Osteoblast (primary cell): ENCODE data around the gene OR8D2. TPM values are rescaled to one million over a fixed set of nuclear protein-coding genes. Genes with fewer than 3 reads are reported as not detected.

Source experiments
- DNase-seq: peaks from one replicate; pipeline ENCODE4 v3.0.0; 2011; ENCODE audit warnings: low spot score, mixed read lengths; ENCODE audit not compliant: insufficient read length; ENCODE audit errors: missing footprints
- H2AFZ ChIP-seq: 2 replicates; pipeline ENCODE4 v1.6.0; 2011; ENCODE audit warnings: mild to moderate bottlenecking, low read length
- H3K27ac ChIP-seq: 2 replicates; pipeline ENCODE4 v1.5.1; 2011; ENCODE audit warnings: mild to moderate bottlenecking, low read depth, low read length, moderate library complexity
- H3K27me3 ChIP-seq: 2 replicates; pipeline ENCODE4 v1.6.0; 2012; ENCODE audit warnings: mild to moderate bottlenecking, control low read depth, inconsistent platforms, low read length, moderate library complexity; ENCODE audit not compliant: insufficient read depth
- H3K36me3 ChIP-seq: 2 replicates; pipeline ENCODE4 v1.5.1; 2011; ENCODE audit warnings: mild to moderate bottlenecking, low read length, control low read depth, moderate library complexity; ENCODE audit not compliant: insufficient read depth
- H3K4me1 ChIP-seq: 2 replicates; pipeline ENCODE4 v1.5.1; 2011; ENCODE audit warnings: mild to moderate bottlenecking, low read length, control low read depth, moderate library complexity; ENCODE audit not compliant: insufficient read depth
- H3K4me2 ChIP-seq: 2 replicates; pipeline ENCODE4 v1.6.0; 2011; ENCODE audit warnings: mild to moderate bottlenecking, low read length; ENCODE audit not compliant: insufficient read depth
- H3K4me3 ChIP-seq: fragments of 200-600 bp; sonication (generic); 3 replicates; pipeline ENCODE4 v1.5.1; 2012; ENCODE audit warnings: mild to moderate bottlenecking, low read length, inconsistent platforms; ENCODE audit not compliant: insufficient read depth
- H3K79me2 ChIP-seq: 2 replicates; pipeline ENCODE4 v1.6.0; 2012; ENCODE audit warnings: mild to moderate bottlenecking, low read length, control low read depth, inconsistent platforms; ENCODE audit not compliant: insufficient read depth
- H3K9me3 ChIP-seq: 2 replicates; pipeline ENCODE4 v1.5.1; 2011; ENCODE audit warnings: low read depth, low read length, control low read depth
- H4K20me1 ChIP-seq: 2 replicates; pipeline ENCODE4 v1.6.0; 2012; ENCODE audit warnings: mild to moderate bottlenecking, low read length, control low read depth; ENCODE audit not compliant: insufficient read depth
- CTCF ChIP-seq: IDR thresholded peaks from 2 replicates; pipeline ENCODE4 v1.5.1; 2011; ENCODE audit warnings: mild to moderate bottlenecking, low read depth, low read length, moderate library complexity; ENCODE audit errors: extremely low read depth
- total RNA-seq: library from RNA; depleted of rRNA; stranded (reverse); fragments of >200 nt; gene quantifications from 2 replicates; pipeline ENCODE4 v1.2.3, GENCODE V29; 2012

Gene OR8D2
- total RNA-seq, 1 donor = not detected

GRCh38 chr11:124313131-124313530, 6.9 kb downstream of the OR8D2 start:
- no peak overlapping the region for H3K27ac ChIP-seq
- H3K79me2 ChIP-seq = no peaks in the 10 kb centered on the region
- no peak overlapping the region for H3K4me2 ChIP-seq
- no peak overlapping the region for H3K4me3 ChIP-seq
- H4K20me1 ChIP-seq = no peaks in the 10 kb centered on the region
- H3K4me1 ChIP-seq = no peaks in the 10 kb centered on the region
- H3K27me3 ChIP-seq = no peaks in the 10 kb centered on the region
- no peak for DNase-seq
- H3K9me3 ChIP-seq = no peaks in the 10 kb centered on the region
- no peak for TF ChIP-seq CTCF
- no peaks in the 10 kb centered on the region for H3K36me3 ChIP-seq
- H2AFZ ChIP-seq = no peak overlapping the region

GRCh38 chr11:124311670-124312069, 8.3 kb downstream of the OR8D2 start:
- Histone ChIP-seq H3K36me3 (no peaks in the 10 kb centered on the region), H3K27ac (no peak overlapping the region), H2AFZ (no peak overlapping the region), H3K79me2 (no peaks in the 10 kb centered on the region), H4K20me1 (no peaks in the 10 kb centered on the region), H3K4me3 (no peak overlapping the region), H3K27me3 (no peaks in the 10 kb centered on the region), H3K9me3 (no peaks in the 10 kb centered on the region), H3K4me2 (no peak overlapping the region), H3K4me1 (no peaks in the 10 kb centered on the region)
- TF ChIP-seq CTCF = no peak
- peak; percentile 10 for DNase-seq

GRCh38 chr11:124311269-124311668, 8.7 kb downstream of the OR8D2 start:
- Histone ChIP-seq H2AFZ (no peak overlapping the region), H3K79me2 (no peaks in the 10 kb centered on the region), H3K4me2 (no peak overlapping the region), H3K27ac (no peak overlapping the region), H3K27me3 (no peaks in the 10 kb centered on the region), H3K4me1 (no peaks in the 10 kb centered on the region), H3K36me3 (no peaks in the 10 kb centered on the region), H3K4me3 (no peak overlapping the region), H4K20me1 (no peaks in the 10 kb centered on the region), H3K9me3 (no peaks in the 10 kb centered on the region)
- no peak for DNase-seq
- TF ChIP-seq CTCF = no peak

- DNase-seq = no peak
- H3K9me3 ChIP-seq = no peaks in the 10 kb centered on the region
- H3K4me3 ChIP-seq = no peak overlapping the region
- H2AFZ ChIP-seq = no peak overlapping the region
- H4K20me1 ChIP-seq = no peaks in the 10 kb centered on the region
- H3K27ac ChIP-seq = no peak overlapping the region
- H3K79me2 ChIP-seq = no peaks in the 10 kb centered on the region
- no peaks in the 10 kb centered on the region for H3K36me3 ChIP-seq
- no peak for TF ChIP-seq CTCF
- H3K27me3 ChIP-seq = no peaks in the 10 kb centered on the region
- H3K4me2 ChIP-seq = no peak overlapping the region
- H3K4me1 ChIP-seq = no peaks in the 10 kb centered on the region
Measured at GRCh38 chr11:124310721-124311120, 9.3 kb downstream of the OR8D2 start.
